ENCODE data around the gene TACC2. TPM values are rescaled to one million over a fixed set of nuclear protein-coding genes. Genes with fewer than 3 reads are reported as not detected.
A peak's percentile ranks its signal among the peaks of the same experiment; 100 is the strongest.

TACC2 gene
- total RNA-seq, 4 donors from 2014 or later = 206 to 606 (median 261) TPM

DNA sequence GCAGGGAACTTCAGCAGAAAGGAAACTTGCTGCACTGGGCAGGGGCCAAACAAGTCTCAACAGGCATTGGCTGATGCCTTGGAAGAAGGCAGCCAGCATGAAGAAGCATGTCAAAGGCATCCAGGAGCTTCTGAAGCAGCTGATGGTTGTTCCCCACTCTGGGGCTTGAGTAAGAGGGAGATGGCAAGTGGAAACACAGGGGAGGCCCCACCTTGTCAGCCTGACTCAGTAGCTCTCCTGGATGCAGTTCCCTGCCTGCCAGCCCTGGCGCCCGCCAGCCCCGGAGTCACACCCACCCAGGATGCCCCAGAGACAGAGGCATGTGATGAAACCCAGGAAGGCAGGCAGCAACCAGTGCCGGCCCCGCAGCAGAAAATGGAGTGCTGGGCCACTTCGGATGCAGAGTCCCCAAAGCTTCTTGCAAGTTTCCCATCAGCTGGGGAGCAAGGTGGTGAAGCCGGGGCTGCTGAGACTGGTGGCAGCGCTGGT is 96.5 kb downstream of the TACC2 start:
- WGBS = 46% methylated on average over 8 of the region's 8 CpGs
- peak overlapping the region; percentile 91 for H3K27ac ChIP-seq
- H3K27me3 ChIP-seq = no peaks in the 10 kb centered on the region
- H3K9me3 ChIP-seq = no peaks in the 10 kb centered on the region
- no peaks in the 10 kb centered on the region for H3K36me3 ChIP-seq
- H3K4me3 ChIP-seq = peak overlapping the region; percentile 32
- peaks cover 61% of the 10 kb centered on the region for H3K4me1 ChIP-seq
- TF ChIP-seq, protein P1, sequence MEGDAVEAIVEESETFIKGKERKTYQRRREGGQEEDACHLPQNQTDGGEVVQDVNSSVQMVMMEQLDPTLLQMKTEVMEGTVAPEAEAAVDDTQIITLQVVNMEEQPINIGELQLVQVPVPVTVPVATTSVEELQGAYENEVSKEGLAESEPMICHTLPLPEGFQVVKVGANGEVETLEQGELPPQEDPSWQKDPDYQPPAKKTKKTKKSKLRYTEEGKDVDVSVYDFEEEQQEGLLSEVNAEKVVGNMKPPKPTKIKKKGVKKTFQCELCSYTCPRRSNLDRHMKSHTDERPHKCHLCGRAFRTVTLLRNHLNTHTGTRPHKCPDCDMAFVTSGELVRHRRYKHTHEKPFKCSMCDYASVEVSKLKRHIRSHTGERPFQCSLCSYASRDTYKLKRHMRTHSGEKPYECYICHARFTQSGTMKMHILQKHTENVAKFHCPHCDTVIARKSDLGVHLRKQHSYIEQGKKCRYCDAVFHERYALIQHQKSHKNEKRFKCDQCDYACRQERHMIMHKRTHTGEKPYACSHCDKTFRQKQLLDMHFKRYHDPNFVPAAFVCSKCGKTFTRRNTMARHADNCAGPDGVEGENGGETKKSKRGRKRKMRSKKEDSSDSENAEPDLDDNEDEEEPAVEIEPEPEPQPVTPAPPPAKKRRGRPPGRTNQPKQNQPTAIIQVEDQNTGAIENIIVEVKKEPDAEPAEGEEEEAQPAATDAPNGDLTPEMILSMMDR (IDR thresholded peaks at IDR 0.05) = no peak
- TF ChIP-seq EP300 (IDR thresholded peaks at IDR 0.05) (no peak), POLR2AphosphoS5 (IDR thresholded peaks at IDR 0.05) (peak in 1 of 3 donors; percentile 56)
- DNase-seq (ENCODE audit: low spot score in 2 of 2) = peak; percentile 64 to 80

DNA sequence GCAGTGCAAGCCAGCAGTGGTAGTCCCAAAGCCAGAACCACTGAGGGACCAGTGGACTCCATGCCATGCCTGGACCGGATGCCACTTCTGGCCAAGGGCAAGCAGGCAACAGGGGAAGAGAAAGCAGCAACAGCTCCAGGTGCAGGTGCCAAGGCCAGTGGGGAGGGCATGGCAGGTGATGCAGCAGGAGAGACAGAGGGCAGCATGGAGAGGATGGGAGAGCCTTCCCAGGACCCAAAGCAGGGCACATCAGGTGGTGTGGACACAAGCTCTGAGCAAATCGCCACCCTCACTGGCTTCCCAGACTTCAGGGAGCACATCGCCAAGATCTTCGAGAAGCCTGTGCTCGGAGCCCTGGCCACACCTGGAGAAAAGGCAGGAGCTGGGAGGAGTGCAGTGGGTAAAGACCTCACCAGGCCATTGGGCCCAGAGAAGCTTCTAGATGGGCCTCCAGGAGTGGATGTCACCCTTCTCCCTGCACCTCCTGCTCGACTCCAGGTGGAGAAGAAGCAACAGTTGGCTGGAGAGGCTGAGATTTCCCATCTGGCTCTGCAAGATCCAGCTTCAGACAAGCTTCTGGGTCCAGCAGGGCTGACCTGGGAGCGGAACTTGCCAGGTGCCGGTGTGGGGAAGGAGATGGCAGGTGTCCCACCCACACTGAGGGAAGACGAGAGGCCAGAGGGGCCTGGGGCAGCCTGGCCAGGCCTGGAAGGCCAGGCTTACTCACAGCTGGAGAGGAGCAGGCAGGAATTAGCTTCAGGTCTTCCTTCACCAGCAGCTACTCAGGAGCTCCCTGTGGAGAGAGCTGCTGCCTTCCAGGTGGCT is 97.7 kb downstream of the TACC2 start:
- peak; percentile 49 to 64 for DNase-seq (ENCODE audit: low spot score in 2 of 2)
- 55% methylated on average over 9 of the region's 9 CpGs for WGBS
- peaks cover 61% of the 10 kb centered on the region for H3K4me1 ChIP-seq
- TF ChIP-seq EP300 (IDR thresholded peaks at IDR 0.05) (no peak), POLR2AphosphoS5 (IDR thresholded peaks at IDR 0.05) (no peak), POLR2A (IDR thresholded peaks at IDR 0.05) (no peak)
- TF ChIP-seq, protein P1 (IDR thresholded peaks at IDR 0.05) = no peak
- no peaks in the 10 kb centered on the region for H3K36me3 ChIP-seq
- H3K27me3 ChIP-seq = no peaks in the 10 kb centered on the region
- H3K9me3 ChIP-seq = no peaks in the 10 kb centered on the region
- H3K27ac ChIP-seq = peak overlapping the region; percentile 91
- H3K4me3 ChIP-seq = peak overlapping the region; percentile 32

GRCh38 chr10:122087436-122087835 is 98.5 kb downstream of the TACC2 start:
- Histone ChIP-seq H3K4me3 (peak overlapping the region; percentile 32), H3K27me3 (no peaks in the 10 kb centered on the region), H3K4me1 (peaks cover 53% of the 10 kb centered on the region), H3K36me3 (no peaks in the 10 kb centered on the region), H3K9me3 (no peaks in the 10 kb centered on the region), H3K27ac (peak overlapping the region; percentile 91)
- no CpG with 5 or more reads among the region's 9 CpGs for WGBS
- DNase-seq (ENCODE audit: low spot score in 2 of 2) = peak in 1 of 2 donors; percentile 57
- TF ChIP-seq EP300 (IDR thresholded peaks at IDR 0.05) (no peak), POLR2A (IDR thresholded peaks at IDR 0.05) (no peak), POLR2AphosphoS5 (IDR thresholded peaks at IDR 0.05) (peak in 1 of 3 donors; percentile 11)
- TF ChIP-seq, protein P1 (IDR thresholded peaks at IDR 0.05) = no peak

DNA sequence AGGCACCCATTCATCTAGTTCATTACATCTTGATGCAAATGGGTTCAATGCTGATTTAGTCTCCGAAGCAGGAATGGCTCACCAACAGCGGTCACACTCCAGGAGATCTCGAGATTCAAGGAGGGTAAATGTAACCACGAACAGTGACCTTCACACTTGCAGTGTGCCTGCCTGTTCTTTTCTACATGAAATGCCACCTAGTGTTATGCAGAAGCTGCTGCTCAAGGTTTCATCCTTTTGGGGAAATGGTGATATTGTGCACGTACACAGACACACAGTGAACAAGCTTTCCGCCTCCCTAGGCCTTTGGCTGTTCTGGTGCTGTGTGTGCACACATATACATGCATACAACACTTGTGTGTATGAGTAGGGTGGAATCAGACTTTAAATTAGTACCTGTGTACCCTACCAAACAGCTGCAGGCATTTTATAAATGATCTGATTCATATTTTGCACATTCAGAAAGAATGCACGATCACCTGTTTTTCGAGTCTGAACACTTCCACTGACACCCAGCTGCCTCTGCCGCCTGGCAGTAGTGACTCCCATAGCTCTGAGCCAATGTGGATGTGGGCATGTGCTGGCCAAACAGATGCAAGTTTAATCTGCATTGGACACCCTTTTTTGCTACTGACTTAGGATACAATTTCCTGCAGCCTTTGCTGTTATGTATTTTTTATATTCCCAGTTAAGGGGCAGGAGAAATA is 100.5 kb downstream of the TACC2 start:
- DNase-seq (ENCODE audit: low spot score in 2 of 2) = peak; percentile 28 to 50
- peak in 2 of 3 donors; percentile 32 to 79 for TF ChIP-seq POLR2AphosphoS5 (IDR thresholded peaks at IDR 0.05)
- TF ChIP-seq, protein P1 (IDR thresholded peaks at IDR 0.05) = no peak
- no peak for TF ChIP-seq EP300 (IDR thresholded peaks at IDR 0.05)
- no peak for TF ChIP-seq POLR2A (IDR thresholded peaks at IDR 0.05)
- Histone ChIP-seq H3K27me3 (no peaks in the 10 kb centered on the region), H3K4me3 (peak overlapping the region; percentile 32), H3K9me3 (no peaks in the 10 kb centered on the region), H3K4me1 (peaks cover 34% of the 10 kb centered on the region), H3K36me3 (no peaks in the 10 kb centered on the region), H3K27ac (peak overlapping the region; percentile 52)
- WGBS = 65% methylated on average over 9 of the region's 9 CpGs

DNA sequence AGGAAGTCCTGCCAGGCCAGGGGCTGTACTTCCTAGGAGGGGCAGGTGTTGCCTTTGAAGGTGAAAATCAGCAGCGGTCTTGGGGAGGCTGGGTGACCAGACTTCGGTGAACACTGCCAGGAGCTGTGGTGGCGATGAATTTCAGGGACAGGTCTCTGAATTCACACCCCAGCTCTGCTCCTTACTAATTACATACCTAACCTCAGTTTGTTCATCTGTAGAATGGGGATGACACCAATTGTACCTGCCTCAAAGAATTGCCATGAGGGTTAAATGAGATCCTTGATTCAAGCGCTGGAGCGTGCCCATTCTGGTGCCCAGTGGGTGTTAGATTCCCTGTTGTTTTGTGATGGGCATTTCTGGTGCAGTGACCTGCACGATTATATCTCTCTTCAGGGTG is 102.8 kb downstream of the TACC2 start:
- H3K4me1 ChIP-seq = peaks cover 18% of the 10 kb centered on the region
- 81% methylated on average over 6 of the region's 6 CpGs for WGBS
- DNase-seq (ENCODE audit: low spot score in 2 of 2) = no peak
- TF ChIP-seq POLR2AphosphoS5 (IDR thresholded peaks at IDR 0.05) (no peak), POLR2A (IDR thresholded peaks at IDR 0.05) (no peak), EP300 (IDR thresholded peaks at IDR 0.05) (no peak)
- TF ChIP-seq, protein P1 (IDR thresholded peaks at IDR 0.05) = no peak
- no peak overlapping the region for H3K27ac ChIP-seq
- H3K36me3 ChIP-seq = no peaks in the 10 kb centered on the region
- no peak overlapping the region for H3K4me3 ChIP-seq
- H3K9me3 ChIP-seq = no peaks in the 10 kb centered on the region
- no peaks in the 10 kb centered on the region for H3K27me3 ChIP-seq

Data from suprapubic skin (tissue), 4 donors.